HS-27A (cell line): Measurements from ENCODE around the gene EVI5L.

Experiments
- DNase-seq: peaks from one replicate; pipeline ENCODE4 v3.0.0-alpha.2; 2012; ENCODE audit warnings: low read depth, missing footprints

The EVI5L gene

GRCh38 chr19:7898967-7899366 lies 68.9 kb downstream of the EVI5L start:
- DNase-seq = no peak

- no peak for DNase-seq
These were observed 69.8 kb downstream of the EVI5L start for GRCh38 chr19:7899751-7900378.

GRCh38 chr19:7900401-7900870 lies 70.4 kb downstream of the EVI5L start:
- DNase-seq = no peak

GRCh38 chr19:7900931-7901330 lies 70.9 kb downstream of the EVI5L start:
- no peak for DNase-seq

- DNase-seq = no peak
These were observed 71.3 kb downstream of the EVI5L start for GRCh38 chr19:7901337-7901736.

GRCh38 chr19:7902796-7903243 lies 72.8 kb downstream of the EVI5L start:
- no peak for DNase-seq

- peak; percentile 93 for DNase-seq
These were observed 73.4 kb downstream of the EVI5L start, which contains the start of gene MAP2K7 for GRCh38 chr19:7903244-7904073. TSS of gene MAP2K7 (plus strand) at chr19:7903877. CDS start at chr19:7903945, 68 bp downstream.

- DNase-seq = no peak
These were observed 74.3 kb downstream of the EVI5L start for GRCh38 chr19:7904074-7905020.

GRCh38 chr19:7905268-7905667 lies 75.2 kb downstream of the EVI5L start:
- no peak for DNase-seq

- DNase-seq = no peak
These were observed 75.8 kb downstream of the EVI5L start for GRCh38 chr19:7905859-7906258.

GRCh38 chr19:7907122-7907521 lies 77.1 kb downstream of the EVI5L start:
- no peak for DNase-seq

- DNase-seq = no peak
These were observed 77.5 kb downstream of the EVI5L start for GRCh38 chr19:7907544-7907943.

GRCh38 chr19:7908078-7908699 lies 78.2 kb downstream of the EVI5L start:
- no peak for DNase-seq

GRCh38 chr19:7908742-7909461 lies 78.9 kb downstream of the EVI5L start:
- no peak for DNase-seq

GRCh38 chr19:7909471-7910067 lies 79.6 kb downstream of the EVI5L start:
- DNase-seq = no peak

- DNase-seq = no peak
These were observed 80.5 kb downstream of the EVI5L start for GRCh38 chr19:7910321-7911161.

GRCh38 chr19:7911508-7912143 lies 81.6 kb downstream of the EVI5L start:
- DNase-seq = no peak

- no peak for DNase-seq
These were observed 82.2 kb downstream of the EVI5L start for GRCh38 chr19:7912144-7912696.
